ENCODE measurements around the gene NIT1. TPM values are rescaled to one million over a fixed set of nuclear protein-coding genes. Genes with fewer than 3 reads are reported as not detected.

Gene NIT1
- total and polyA plus RNA-seq, 2 of the 13 experiments (the other 11 are each of a cell fraction or from before 2014, with no cell fraction given), result 22.7 to 31.0 TPM

DNA sequence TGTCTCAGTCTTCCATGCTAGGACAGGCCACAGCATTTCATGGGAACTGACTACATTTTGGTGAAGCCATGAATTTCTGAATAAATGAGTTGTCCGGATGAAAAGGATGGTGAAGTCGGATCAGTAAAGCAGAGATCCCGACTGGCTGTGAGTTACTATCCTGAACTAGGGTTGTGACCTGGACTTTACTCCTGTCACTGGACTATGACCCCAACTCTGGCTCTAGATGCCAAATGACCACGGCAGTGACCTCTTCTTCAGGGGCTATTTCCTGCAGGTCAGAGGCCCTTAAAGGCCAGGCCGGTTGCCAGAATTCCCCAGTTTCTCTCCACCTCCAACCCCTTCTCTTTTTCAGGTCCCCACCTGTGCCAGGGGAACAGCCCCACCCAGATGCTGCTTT, 26.8 kb upstream of the NIT1 start:
- no peak overlapping the region for H3K4me3 ChIP-seq (replicated peaks in 1 of 3; ENCODE audit: insufficient read depth in 1 of 3, low read depth in 2 of 3, low read length in 3 of 3)
- WGBS (ENCODE audit: low lambda C conversion rate), result 4% methylated on average over 4 of the region's 5 CpGs
- peaks cover 3 to 38% of the 10 kb centered on the region in 2 experiments; a peak in 3 of 5 replicates for H3K27me3 ChIP-seq (ENCODE audit: control insufficient read depth in 1 of 2, insufficient read depth in 2 of 2, low read length in 2 of 2)
- H3K27ac ChIP-seq (ENCODE audit: extremely low read length, insufficient read depth, low read length), result no peak overlapping the region
- H2AFZ ChIP-seq (ENCODE audit: low read length), result no peak overlapping the region
- ATAC-seq (no peak), DNase-seq (ENCODE audit: low spot score) (no peak), FAIRE-seq (no peak)
- TF ChIP-seq RARA (CRISPR knock-in tag; IDR thresholded peaks at IDR 0.05) (peak; percentile 75), NR2F6 (IDR thresholded peaks at IDR 0.05) (peak; percentile 39; the same call in 1 of the 2 replicates), NR2F6 (CRISPR knock-in tag; IDR thresholded peaks at IDR 0.05) (peak; percentile 35; the same call in 1 of the 2 replicates), HNF4A (CRISPR knock-in tag; IDR thresholded peaks at IDR 0.05) (peak; percentile 74), NR2F1 (CRISPR knock-in tag; IDR thresholded peaks at IDR 0.05) (peak; percentile 47 to 61; a peak in 1 of 4 replicates), ZNF549 (CRISPR knock-in tag; IDR thresholded peaks at IDR 0.05) (no peak), NCOR1 (IDR thresholded peaks at IDR 0.05; ENCODE audit: borderline replicate concordance, low read length) (peak; percentile 53), ZNF343 (CRISPR knock-in tag; IDR thresholded peaks at IDR 0.05) (no peak), NR2F2 (IDR thresholded peaks at IDR 0.05; ENCODE audit: borderline replicate concordance, low read depth) (peak; percentile 49; the same call in 1 of the 2 replicates), NR2C2 (CRISPR knock-in tag; IDR thresholded peaks at IDR 0.05; ENCODE audit: borderline replicate concordance) (peak; percentile 60; the same call in 1 of the 2 replicates)
- no TSS peak for BruUV-seq (replicated peaks)
- peaks cover 16% of the 10 kb centered on the region for H3K4me1 ChIP-seq (ENCODE audit: insufficient read depth, low read length)
- no peaks in the 10 kb centered on the region for H3K36me3 ChIP-seq (replicated peaks in 1 of 2; ENCODE audit: control insufficient read depth in 1 of 2, insufficient read depth in 2 of 2, low read length in 2 of 2)
- in situ Hi-C loops (cut with HindIII; ENCODE audit: extremely low pct_ligation_motif_present, low pct_unique_long_range_greater_than_20kb), result loop anchor here (10.0 kb wide), 1 partner anchor 96 kb away; no protein-coding TSS in a partner anchor
- H3K79me2 ChIP-seq (ENCODE audit: insufficient read depth, low read length), result no peaks in the 10 kb centered on the region
- no peaks in the 10 kb centered on the region for H4K20me1 ChIP-seq (ENCODE audit: insufficient read depth, low read length)
- intact Hi-C loops (cut with micrococcal nuclease; ENCODE audit: unreplicated experiment), result no loop called here
- H3K9ac ChIP-seq (ENCODE audit: insufficient read depth, low read depth, low read length), result no peak overlapping the region
- no peak overlapping the region for H3K4me2 ChIP-seq (ENCODE audit: low read depth, low read length)
- ChIA-PET CTCF (ENCODE audit: low intra/inter-chr PET ratio, low total read pairs) (no interaction called here), POLR2A (no interaction called here)
- no peaks in the 10 kb centered on the region for H3K9me3 ChIP-seq (ENCODE audit: low read length)
